B cell (primary cell): ENCODE results near the gene NFAM1. TPM values are rescaled to one million over a fixed set of nuclear protein-coding genes. Genes with fewer than 3 reads are reported as not detected.

ENCODE experiments used
- ATAC-seq: fragments of 200-7000 bp; cut with Tn5 transposase; one replicate; pipeline ENCODE4 v1.10.0; 2021; ENCODE audit warnings: low read depth, mild to moderate bottlenecking, moderate number of reproducible peaks, moderate library complexity
- CTCF ChIA-PET: fragments of 350-600 bp; sonication (Branson Sonifier 250); formaldehyde crosslinking; loops from one replicate; lab custom pipeline; 2021; ENCODE audit warnings: antibody characterized with exemption, inconsistent platforms; lab: Charles Lee
- POLR2A ChIA-PET: fragments of 350-600 bp; sonication (Branson Sonifier 250); formaldehyde crosslinking; loops from one replicate; lab custom pipeline; 2021; ENCODE audit warnings: antibody characterized with exemption; lab: Charles Lee
- DNase-seq: peaks from one replicate; pipeline ENCODE4 v3.0.0; 2013
- H2AFZ ChIP-seq: 2 replicates; pipeline ENCODE4 v1.6.1; 2012; ENCODE audit warnings: mild to moderate bottlenecking, low read depth, low read length; ENCODE audit not compliant: insufficient read depth, poor library complexity, severe bottlenecking
- H3K27ac ChIP-seq, 2 donors: 1 replicate in 1 of 2; 2 replicates in 1 of 2; pipeline ENCODE4 v1.5.1; 2012 to 2013; ENCODE audit warnings: low read length in 2 of 2, mild to moderate bottlenecking in 2 of 2, moderate library complexity in 1 of 2
- H3K27me3 ChIP-seq, 4 experiments: fragments of 200-600 bp in 1 of 4; sonication (generic) in 1 of 4; replicated peaks in 1 of 4; 1 replicate in 2 of 4; 2 replicates in 2 of 4; pipeline versions ENCODE4 v1.6.1 to v1.7.0; 2013 to 2016; ENCODE audit warnings: low read length in 3 of 4, mild to moderate bottlenecking in 2 of 4, mixed read lengths in 1 of 4, moderate library complexity in 1 of 4; ENCODE audit not compliant: insufficient read depth in 4 of 4, control insufficient read depth in 3 of 4; ENCODE audit errors: control extremely low read depth in 1 of 4
- H3K36me3 ChIP-seq, 2 experiments: replicated peaks in 1 of 2; 1 replicate in 1 of 2; 2 replicates in 1 of 2; pipeline versions ENCODE4 v1.6.1 to v1.7.1; 2013; ENCODE audit warnings: low read length in 1 of 2; ENCODE audit not compliant: insufficient read depth in 2 of 2, control insufficient read depth in 1 of 2; ENCODE audit errors: control extremely low read depth in 1 of 2, extremely low read depth in 1 of 2
- H3K4me1 ChIP-seq, 2 donors: fragments of 200-600 bp in 1 of 2; sonication (generic) in 1 of 2; 1 replicate in 1 of 2; 2 replicates in 1 of 2; pipeline versions ENCODE4 v1.5.1 to v1.6.1; 2013 to 2017; ENCODE audit warnings: low read length in 2 of 2; ENCODE audit not compliant: control insufficient read depth in 2 of 2, insufficient read depth in 2 of 2
- H3K4me2 ChIP-seq: replicated peaks from 2 replicates; pipeline ENCODE3; 2012; ENCODE audit warnings: mild to moderate bottlenecking, low read depth, low read length; ENCODE audit not compliant: poor library complexity, severe bottlenecking
- H3K4me3 ChIP-seq, 5 experiments: fragments of 200-600 bp in 1 of 5; sonication (generic) in 1 of 5; 1 replicate in 3 of 5; 2 replicates in 2 of 5; pipeline versions ENCODE4 v1.5.1 to v1.7.0; 2011 to 2016; ENCODE audit warnings: low read length in 4 of 5, mild to moderate bottlenecking in 4 of 5, low read depth in 2 of 5, control low read depth in 1 of 5, moderate library complexity in 1 of 5; ENCODE audit not compliant: insufficient read depth in 1 of 5; ENCODE audit errors: control extremely low read depth in 1 of 5, extremely low read depth in 1 of 5
- H3K79me2 ChIP-seq: fragments of 200-600 bp; sonication (generic); one replicate; pipeline ENCODE4 v1.6.0; 2016; ENCODE audit warnings: low read length; ENCODE audit not compliant: control insufficient read depth, insufficient read depth
- H3K9ac ChIP-seq: fragments of 200-600 bp; sonication (generic); 2 replicates; pipeline ENCODE4 v1.6.1; 2017; ENCODE audit warnings: mild to moderate bottlenecking, low read length, moderate library complexity
- H3K9me3 ChIP-seq, 3 donors: one replicate each; pipeline versions ENCODE4 v1.6.1 to v1.7.1; 2013; ENCODE audit warnings: low read length in 2 of 3; ENCODE audit not compliant: control insufficient read depth in 2 of 3, insufficient read depth in 1 of 3; ENCODE audit errors: control extremely low read depth in 1 of 3
- H4K20me1 ChIP-seq: 2 replicates; pipeline ENCODE4 v1.6.0; 2012; ENCODE audit warnings: mild to moderate bottlenecking, low read length; ENCODE audit not compliant: insufficient read depth, control insufficient read depth, poor library complexity, severe bottlenecking
- H3K27ac Mint-ChIP-seq: one replicate; pipeline ENCODE4 v1.8.0; 2021; ENCODE audit warnings: mixed read lengths
- H3K27me3 Mint-ChIP-seq: one replicate; pipeline ENCODE4 v1.8.0; 2021; ENCODE audit warnings: mixed read lengths
- H3K4me1 Mint-ChIP-seq: one replicate; pipeline ENCODE4 v1.8.0; 2021; ENCODE audit warnings: mixed read lengths
- H3K4me3 Mint-ChIP-seq: one replicate; pipeline ENCODE4 v1.8.0; 2021; ENCODE audit warnings: mixed read lengths
- H3K9me3 Mint-ChIP-seq: one replicate; pipeline ENCODE4 v1.8.0; 2022; ENCODE audit warnings: mixed read lengths; ENCODE audit not compliant: insufficient read depth
- CTCF ChIP-seq: fragments of 200-600 bp; IDR thresholded peaks from one replicate; pipeline ENCODE4 v1.8.0; 2022; ENCODE audit warnings: antibody characterized with exemption, mild to moderate bottlenecking
- EZH2 ChIP-seq: IDR thresholded peaks from 2 replicates; pipeline ENCODE4 v1.6.1; 2012; ENCODE audit warnings: borderline replicate concordance, low read depth, mild to moderate bottlenecking, moderate library complexity, low read length; ENCODE audit not compliant: insufficient read depth, poor library complexity, severe bottlenecking
- WGBS: methylation state at CpG from one replicate; pipeline ENCODE4 v1.1.5; 2013; ENCODE audit warnings: missing lambda C conversion rate; ENCODE audit not compliant: insufficient coverage; 5-methylcytosine and 5-hydroxymethylcytosine counted together
- intact Hi-C: fragments of 100-400 bp; cut with micrococcal nuclease; formaldehyde crosslinking; loops from one replicate; pipeline ENCODE4 v1.10.0; 2022
- polyA plus RNA-seq: library from polyadenylated mRNA; depleted of rRNA; stranded (reverse); fragments of >200 nt; gene quantifications from 2 replicates; pipeline ENCODE4 v1.2.3, GENCODE V29; 2012
- total RNA-seq, 2 donors: library from RNA; stranded (reverse); fragments of 120-200 nt in 1 of 2; gene quantifications; 1 replicate in 1 of 2; 2 replicates in 1 of 2; pipeline versions ENCODE4 v1.2.3 to v1.2.4, GENCODE V29; 2013 to 2022

The NFAM1 gene
- total and polyA plus RNA-seq, 2 donors (not counting 1 experiment from before 2014, with no cell fraction given): 0.27 to 0.52 TPM

- TF ChIP-seq EZH2 (no peak), CTCF (no peak)
- peaks cover 0 to 74% (median 29%) of the 10 kb centered on the region in 4 experiments for H3K27me3 ChIP-seq
Observed at GRCh38 chr22:42364604-42365110, 67.5 kb downstream of the NFAM1 start.

GRCh38 chr22:42363892-42364291, 68.3 kb downstream of the NFAM1 start:
- H2AFZ ChIP-seq: no peak overlapping the region

More at GRCh38 chr22:42364604-42365110, 67.5 kb downstream of the NFAM1 start:
- POLR2A ChIA-PET: interaction anchor here (0.6 to 0.7 kb wide), 3 partner anchors 12 to 1973 kb away, joined by 3 to 6 read pairs (median 4); no protein-coding TSS in a partner anchor
- H3K9me3 Mint-ChIP-seq: no peaks in the 10 kb centered on the region
- peaks cover 14 to 26% of the 10 kb centered on the region in 2 donors for H3K4me1 ChIP-seq
- H3K4me2 ChIP-seq: no peak overlapping the region
- H4K20me1 ChIP-seq: no peaks in the 10 kb centered on the region
- H3K27me3 Mint-ChIP-seq: peaks cover 52% of the 10 kb centered on the region
- CTCF ChIA-PET: no interaction called here
- H2AFZ ChIP-seq: no peak overlapping the region
- ATAC-seq: no peak
- intact Hi-C loops: no loop called here
- H3K4me3 Mint-ChIP-seq: no peak overlapping the region
- no peak overlapping the region for H3K4me3 ChIP-seq
- H3K9ac ChIP-seq: no peak overlapping the region
- no peak overlapping the region for H3K27ac ChIP-seq
- H3K27ac Mint-ChIP-seq: no peak overlapping the region
- no peaks in the 10 kb centered on the region for H3K79me2 ChIP-seq
- WGBS: 28% methylated on average over 5 of the region's 13 CpGs
- no peak for DNase-seq
- H3K9me3 ChIP-seq: peaks cover 0 to 25% (median 0%) of the 10 kb centered on the region in 3 donors
- peaks cover 21% of the 10 kb centered on the region for H3K4me1 Mint-ChIP-seq
- H3K36me3 ChIP-seq: no peaks in the 10 kb centered on the region

More at GRCh38 chr22:42363892-42364291, 68.3 kb downstream of the NFAM1 start:
- Histone ChIP-seq H3K9ac (no peak overlapping the region), H3K4me1 (peaks cover 10 to 22% of the 10 kb centered on the region in 2 donors), H3K27ac (no peak overlapping the region), H3K79me2 (no peaks in the 10 kb centered on the region), H3K9me3 (peaks cover 0 to 28% (median 0%) of the 10 kb centered on the region in 3 donors), H4K20me1 (no peaks in the 10 kb centered on the region), H3K27me3 (peaks cover 0 to 81% (median 29%) of the 10 kb centered on the region in 4 experiments), H3K36me3 (no peaks in the 10 kb centered on the region), H3K4me3 (no peak overlapping the region), H3K4me2 (no peak overlapping the region)
- Mint-ChIP-seq H3K4me1 (peaks cover 16% of the 10 kb centered on the region), H3K4me3 (no peak overlapping the region), H3K9me3 (no peaks in the 10 kb centered on the region), H3K27me3 (peaks cover 54% of the 10 kb centered on the region), H3K27ac (no peak overlapping the region)
- CTCF ChIA-PET: interaction anchor here (0.5 to 1.0 kb wide), 2 partner anchors 8 to 193 kb away, joined by 3 to 4 read pairs; no protein-coding TSS in a partner anchor
- TF ChIP-seq EZH2: no peak
- TF ChIP-seq CTCF: no peak
- intact Hi-C loops: no loop called here
- 88% methylated on average over 4 of the region's 6 CpGs for WGBS
- DNase-seq (no peak), ATAC-seq (no peak)
- POLR2A ChIA-PET: interaction anchor here (0.7 kb wide), 1 partner anchor 143 kb away, joined by 6 read pairs; no protein-coding TSS in a partner anchor
